ENCODE data around the gene OGDHL. TPM values are rescaled to one million over a fixed set of nuclear protein-coding genes. Genes with fewer than 3 reads are reported as not detected.

Gene OGDHL
- total RNA-seq, 1 experiment from 2014 or later: 22.6 TPM

DNA sequence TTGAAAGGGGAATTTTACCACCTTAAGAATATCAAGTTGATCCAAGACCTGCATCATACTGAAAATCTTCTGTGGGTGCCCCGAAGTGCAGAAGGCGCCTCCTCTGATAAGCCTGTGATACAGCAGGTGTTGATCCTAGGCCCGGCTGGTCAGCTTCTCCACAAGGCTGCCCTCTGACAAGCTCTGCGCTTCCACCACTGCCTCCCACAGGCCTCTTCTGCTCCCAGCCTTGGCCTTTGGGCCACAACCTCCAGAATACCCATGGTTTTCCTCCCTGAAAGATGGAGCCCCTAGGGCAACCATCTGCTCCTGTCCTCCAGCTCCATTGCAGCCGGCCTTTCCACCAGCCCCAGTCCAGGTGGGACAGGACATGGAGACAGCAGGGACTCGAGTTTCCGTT is 5.6 kb upstream of the OGDHL start:
- Histone ChIP-seq H2BK12ac (ENCODE audit: insufficient read length, low read depth, low read length) (no peak overlapping the region), H3K27ac (ENCODE audit: insufficient read length, low read depth, low read length) (no peak overlapping the region), H3K9me3 (ENCODE audit: control insufficient read depth, low read depth, low read length) (no peaks in the 10 kb centered on the region), H3K23me2 (ENCODE audit: insufficient read length, low read depth, low read length, poor library complexity, severe bottlenecking) (no peaks in the 10 kb centered on the region), H3K9ac (ENCODE audit: extremely low read depth, insufficient read length, low read length) (no peak overlapping the region), H2AK5ac (ENCODE audit: insufficient read length, low read length) (no peak overlapping the region), H2BK15ac (ENCODE audit: low read depth, low read length) (no peak overlapping the region), H2AFZ (ENCODE audit: low read length) (no peak overlapping the region), H3K79me1 (ENCODE audit: insufficient read depth, low read depth, low read length, poor library complexity, severe bottlenecking) (no peaks in the 10 kb centered on the region), H3T11ph (ENCODE audit: low read length) (no peak overlapping the region), H3K4ac (ENCODE audit: low read depth, low read length) (no peak overlapping the region), H3K23ac (ENCODE audit: insufficient read length, low read depth, low read length) (no peak overlapping the region), H3K4me1 (ENCODE audit: insufficient read depth, low read length) (no peaks in the 10 kb centered on the region), H2BK120ac (ENCODE audit: low read depth, low read length, poor library complexity, severe bottlenecking) (no peak overlapping the region), H3K79me2 (ENCODE audit: insufficient read depth, low read length) (no peaks in the 10 kb centered on the region), H3K56ac (ENCODE audit: insufficient read length, low read depth, low read length) (no peak overlapping the region), H4K91ac (ENCODE audit: insufficient read length, low read depth, low read length) (no peak overlapping the region), H4K20me1 (ENCODE audit: control insufficient read depth, insufficient read depth, insufficient read length) (no peaks in the 10 kb centered on the region), H2BK5ac (ENCODE audit: insufficient read length, low read length) (no peak overlapping the region), H2BK20ac (ENCODE audit: low read depth, low read length, poor library complexity, severe bottlenecking) (no peak overlapping the region), H3K4me2 (ENCODE audit: insufficient read depth, insufficient read length, low read length) (no peak overlapping the region), H3K18ac (ENCODE audit: insufficient read length, low read depth, low read length) (no peak overlapping the region), H4K8ac (replicated peaks; ENCODE audit: insufficient read length, low read depth, low read length) (no peak overlapping the region), H3K14ac (ENCODE audit: insufficient read depth, low read length) (no peak overlapping the region), H4K5ac (ENCODE audit: insufficient read length, low read depth, low read length) (no peak overlapping the region), H3K27me3 (ENCODE audit: insufficient read depth, low read length) (no peaks in the 10 kb centered on the region)
- H3K27me3 Mint-ChIP-seq (ENCODE audit: low read depth): peaks cover 17% of the 10 kb centered on the region
- H3K36me3 Mint-ChIP-seq (ENCODE audit: insufficient read depth in 1 of 3, low read depth in 3 of 3): no peaks in the 10 kb centered on the region
- H3K27ac Mint-ChIP-seq: no peak overlapping the region
- WGBS (ENCODE audit: extremely low coverage, insufficient read length, low lambda C conversion rate): no CpG with 5 or more reads among the region's 7 CpGs
- H3K4me3 Mint-ChIP-seq: no peak overlapping the region
- peaks cover 5% of the 10 kb centered on the region in 2 experiments for H3K4me1 Mint-ChIP-seq
- H3K9me3 Mint-ChIP-seq: peaks cover 0 to 3% of the 10 kb centered on the region in 2 experiments; a peak in 2 of 5 replicates
- TF ChIP-seq, protein P1, sequence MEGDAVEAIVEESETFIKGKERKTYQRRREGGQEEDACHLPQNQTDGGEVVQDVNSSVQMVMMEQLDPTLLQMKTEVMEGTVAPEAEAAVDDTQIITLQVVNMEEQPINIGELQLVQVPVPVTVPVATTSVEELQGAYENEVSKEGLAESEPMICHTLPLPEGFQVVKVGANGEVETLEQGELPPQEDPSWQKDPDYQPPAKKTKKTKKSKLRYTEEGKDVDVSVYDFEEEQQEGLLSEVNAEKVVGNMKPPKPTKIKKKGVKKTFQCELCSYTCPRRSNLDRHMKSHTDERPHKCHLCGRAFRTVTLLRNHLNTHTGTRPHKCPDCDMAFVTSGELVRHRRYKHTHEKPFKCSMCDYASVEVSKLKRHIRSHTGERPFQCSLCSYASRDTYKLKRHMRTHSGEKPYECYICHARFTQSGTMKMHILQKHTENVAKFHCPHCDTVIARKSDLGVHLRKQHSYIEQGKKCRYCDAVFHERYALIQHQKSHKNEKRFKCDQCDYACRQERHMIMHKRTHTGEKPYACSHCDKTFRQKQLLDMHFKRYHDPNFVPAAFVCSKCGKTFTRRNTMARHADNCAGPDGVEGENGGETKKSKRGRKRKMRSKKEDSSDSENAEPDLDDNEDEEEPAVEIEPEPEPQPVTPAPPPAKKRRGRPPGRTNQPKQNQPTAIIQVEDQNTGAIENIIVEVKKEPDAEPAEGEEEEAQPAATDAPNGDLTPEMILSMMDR (conservative IDR thresholded peaks at IDR 0.05): peak; percentile 23; the same call in 2 of the 3 replicates
- DNase-seq: peak; percentile 67

Data from H9 (cell line).